Fibroblast of skin of abdomen (primary cell): ENCODE data around the gene TRMT5. TPM values are rescaled to one million over a fixed set of nuclear protein-coding genes. Genes with fewer than 3 reads are reported as not detected.

Source experiments
- DNase-seq: peaks from one replicate; pipeline ENCODE4 v3.0.0-alpha.2; 2013
- polyA plus RNA-seq, 2 experiments: library from polyadenylated mRNA; unstranded; fragments of 120-200 nt; gene quantifications; one replicate each; pipeline ENCODE4 v1.2.1, GENCODE V29; 2013; ENCODE audit not compliant: insufficient read length in 2 of 2

Gene TRMT5, protein sequence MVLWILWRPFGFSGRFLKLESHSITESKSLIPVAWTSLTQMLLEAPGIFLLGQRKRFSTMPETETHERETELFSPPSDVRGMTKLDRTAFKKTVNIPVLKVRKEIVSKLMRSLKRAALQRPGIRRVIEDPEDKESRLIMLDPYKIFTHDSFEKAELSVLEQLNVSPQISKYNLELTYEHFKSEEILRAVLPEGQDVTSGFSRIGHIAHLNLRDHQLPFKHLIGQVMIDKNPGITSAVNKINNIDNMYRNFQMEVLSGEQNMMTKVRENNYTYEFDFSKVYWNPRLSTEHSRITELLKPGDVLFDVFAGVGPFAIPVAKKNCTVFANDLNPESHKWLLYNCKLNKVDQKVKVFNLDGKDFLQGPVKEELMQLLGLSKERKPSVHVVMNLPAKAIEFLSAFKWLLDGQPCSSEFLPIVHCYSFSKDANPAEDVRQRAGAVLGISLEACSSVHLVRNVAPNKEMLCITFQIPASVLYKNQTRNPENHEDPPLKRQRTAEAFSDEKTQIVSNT
- polyA plus RNA-seq (2013, experiment 1 of 2; ENCODE audit: insufficient read length), result 14.2 TPM
- polyA plus RNA-seq (2013, experiment 2 of 2; ENCODE audit: insufficient read length), result 11.8 TPM

DNA sequence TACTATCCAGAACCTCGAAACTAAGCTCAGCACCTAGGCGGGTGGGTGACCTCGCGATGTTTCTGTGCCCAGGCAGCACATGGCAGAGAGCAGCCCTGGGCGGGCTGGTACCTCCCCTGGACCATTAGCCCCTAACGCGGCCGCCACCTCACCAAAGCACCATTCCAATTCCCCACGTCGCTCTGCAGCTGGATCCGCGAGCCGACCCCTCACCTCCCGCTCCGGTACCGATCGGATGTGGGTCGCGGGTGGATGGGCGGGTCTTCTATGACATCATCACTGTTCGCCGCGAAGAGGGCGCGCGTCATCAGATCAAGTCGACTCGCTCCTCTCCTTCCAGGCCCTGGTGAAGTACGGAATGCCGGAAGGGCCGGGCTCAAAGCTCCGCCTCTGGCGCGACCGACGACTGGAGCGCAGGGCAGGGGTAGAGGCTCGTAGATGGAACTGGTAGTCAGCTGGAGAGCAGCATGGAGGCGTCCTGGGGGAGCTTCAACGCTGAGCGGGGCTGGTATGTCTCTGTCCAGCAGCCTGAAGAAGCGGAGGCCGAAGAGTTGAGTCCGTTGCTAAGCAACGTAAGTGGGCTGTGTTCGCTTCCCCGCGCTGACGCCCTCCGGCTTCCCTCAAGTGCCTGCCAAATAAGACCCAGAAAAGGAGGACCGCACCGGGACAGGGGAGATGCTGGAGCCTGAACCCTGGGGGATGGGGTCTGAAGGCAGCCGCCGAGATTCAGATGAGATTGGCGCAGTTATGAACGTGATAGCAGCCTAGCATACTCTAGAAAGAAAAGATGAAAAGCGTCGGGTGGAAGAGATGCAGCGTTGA lies at the start of gene TRMT5, which contains the start of gene SLC38A6:
Gene TRMT5 (minus strand): TSS at position 269 of the 822 bp plus-strand sequence. CDS start 106 bp downstream, at position 163.
Gene SLC38A6 (plus strand): TSS at position 435 of the 822 bp plus-strand sequence. CDS start 33 bp downstream, at position 468.
- DNase-seq, result peak; percentile 97

GRCh38 chr14:61026526-61026925 lies 45.6 kb upstream of the TRMT5 start:
- DNase-seq, result no peak

DNA sequence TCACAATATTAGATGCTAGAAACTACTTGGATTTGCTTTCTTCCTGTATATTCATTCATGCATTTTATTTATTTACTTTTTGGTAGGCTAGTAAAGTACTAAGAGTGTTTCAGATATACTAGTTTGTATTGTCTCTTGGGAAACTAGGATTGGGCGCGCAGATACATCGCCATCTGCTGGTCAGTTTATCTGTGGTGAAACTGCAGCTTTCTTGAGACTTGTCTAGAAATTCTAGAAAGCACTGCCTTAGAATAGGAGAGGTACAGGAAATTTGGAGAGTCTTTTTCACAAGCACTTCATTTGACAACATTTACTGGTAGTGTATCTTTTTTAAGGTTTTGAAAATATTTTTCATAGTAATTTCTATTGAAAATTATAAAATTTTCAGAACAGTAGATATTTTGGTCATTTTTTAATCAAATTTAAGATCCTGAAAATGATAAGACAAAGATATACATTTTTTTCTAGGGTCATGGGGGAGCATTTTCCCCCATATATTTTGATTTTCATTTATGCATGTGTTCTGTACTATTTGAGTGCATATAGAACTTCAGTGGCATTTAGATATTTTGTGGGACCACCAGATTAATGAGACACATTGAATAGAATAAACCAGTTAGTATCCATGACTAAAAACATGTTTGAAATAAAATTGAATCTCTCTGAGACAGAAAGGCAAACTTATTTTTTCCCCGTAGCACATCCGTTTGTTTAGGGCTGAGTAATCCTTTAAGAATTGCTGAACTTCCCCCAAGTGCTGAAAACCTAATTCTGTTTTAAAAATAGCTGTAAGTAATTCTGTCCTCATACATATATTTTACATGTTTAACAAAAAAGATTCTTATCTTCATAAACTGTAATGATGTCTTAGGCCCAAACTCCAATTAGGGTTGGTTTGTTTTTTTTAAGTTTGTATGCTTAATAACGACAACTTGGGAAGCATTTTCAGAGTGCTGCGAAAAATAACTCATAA lies 44.7 kb upstream of the TRMT5 start:
- peak; percentile 70 for DNase-seq

GRCh38 chr14:61019537-61019936 lies 38.7 kb upstream of the TRMT5 start:
- DNase-seq, result no peak

- peak; percentile 17 for DNase-seq
Measured at GRCh38 chr14:61003571-61003970, 22.7 kb upstream of the TRMT5 start.

GRCh38 chr14:60999536-60999935 lies 18.7 kb upstream of the TRMT5 start:
- DNase-seq, result no peak

GRCh38 chr14:60998617-60999016 lies 17.7 kb upstream of the TRMT5 start:
- DNase-seq, result no peak

DNA sequence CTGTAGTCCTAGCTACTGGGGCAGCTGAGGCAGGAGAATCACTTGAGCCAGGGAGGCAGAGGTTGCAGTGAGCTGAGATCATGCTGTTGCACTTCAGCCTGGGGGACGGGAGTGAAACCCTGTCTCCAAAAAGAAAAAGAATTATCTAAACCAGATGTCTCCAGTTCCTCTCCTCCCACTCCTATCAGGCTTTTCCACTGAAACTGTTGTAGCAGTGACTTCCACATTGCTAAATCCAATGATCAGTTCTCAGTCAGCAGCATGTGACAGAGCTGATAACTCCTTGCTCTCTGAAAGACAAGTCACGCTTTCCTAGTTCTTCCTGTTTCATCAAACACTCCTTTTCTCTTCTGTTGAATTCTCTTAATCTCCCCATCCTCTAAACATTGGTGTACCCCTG lies 8.7 kb upstream of the TRMT5 start:
- peak; percentile 27 for DNase-seq

DNA sequence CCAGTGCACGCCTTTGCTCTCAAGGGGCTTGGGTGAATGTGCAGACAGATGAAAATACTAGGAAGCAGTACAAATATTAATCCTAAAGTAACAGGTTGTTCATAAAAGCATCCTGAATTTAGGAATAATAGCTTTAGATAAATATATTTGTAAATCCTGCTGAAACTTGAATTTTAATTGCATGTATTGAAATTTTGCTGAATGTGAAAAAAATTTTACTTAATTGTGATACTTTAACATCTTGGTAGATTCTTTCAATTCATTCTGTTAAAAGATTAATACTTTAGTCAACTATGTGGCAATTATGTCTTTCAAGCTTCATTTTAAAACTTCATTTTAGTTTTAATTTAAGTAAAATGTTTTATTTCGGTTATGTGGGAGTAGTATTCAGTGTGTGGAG lies 5.6 kb upstream of the TRMT5 start:
- no peak for DNase-seq

GRCh38 chr14:60984196-60984595 lies 3.3 kb upstream of the TRMT5 start:
- no peak for DNase-seq

GRCh38 chr14:60981633-60982455 lies 965 bp upstream of the TRMT5 start:
- DNase-seq, result peak; percentile 80

- no peak for DNase-seq
Measured at GRCh38 chr14:60977847-60978246, 3.0 kb downstream of the TRMT5 start.

GRCh38 chr14:60975551-60975950 lies 5.3 kb downstream of the TRMT5 start:
- DNase-seq, result no peak

DNA sequence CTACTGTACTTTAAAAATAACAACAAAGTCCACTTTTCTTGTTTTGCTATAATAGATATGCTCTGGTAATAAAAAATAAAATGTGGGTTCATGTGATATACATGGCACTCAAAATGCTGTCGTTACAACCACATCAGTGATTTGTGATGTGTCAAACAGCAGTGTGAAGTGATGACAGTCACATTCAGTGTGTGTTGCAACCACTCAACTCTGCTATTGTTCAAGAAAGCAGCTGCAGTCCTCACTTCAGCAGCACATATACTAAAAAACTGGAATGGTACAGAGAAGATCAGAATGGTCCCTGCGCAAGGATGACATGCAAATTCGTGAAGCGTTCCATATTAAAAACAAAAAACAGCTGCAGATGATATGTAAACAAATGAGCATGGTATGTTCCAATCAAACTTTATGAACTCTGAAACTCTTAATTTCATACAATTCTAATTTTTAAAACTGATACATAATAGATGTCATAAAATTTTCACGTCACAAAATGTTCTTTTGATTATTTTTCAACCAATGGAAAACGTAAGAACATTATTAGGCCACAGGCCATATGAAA lies 6.7 kb downstream of the TRMT5 start:
- no peak for DNase-seq

DNA sequence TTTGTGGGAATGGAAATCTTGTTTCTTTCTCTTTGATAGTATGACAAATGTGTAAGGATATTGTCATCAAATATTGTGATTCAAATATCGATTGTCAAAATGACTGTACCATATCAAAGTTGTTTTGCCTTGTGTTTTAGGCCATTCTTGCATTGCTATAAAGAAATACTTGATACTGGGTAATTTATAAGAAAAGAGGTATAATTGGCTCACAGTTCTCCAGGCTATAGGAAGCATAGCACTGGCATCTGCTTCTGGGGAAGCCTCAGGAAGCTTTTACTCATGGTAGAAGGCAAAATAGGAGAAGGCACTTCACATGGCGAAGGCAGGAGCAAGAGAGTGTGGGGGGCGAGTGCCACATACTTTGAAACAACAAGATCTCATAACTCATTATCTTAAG lies 7.8 kb downstream of the TRMT5 start:
- DNase-seq, result no peak

DNA sequence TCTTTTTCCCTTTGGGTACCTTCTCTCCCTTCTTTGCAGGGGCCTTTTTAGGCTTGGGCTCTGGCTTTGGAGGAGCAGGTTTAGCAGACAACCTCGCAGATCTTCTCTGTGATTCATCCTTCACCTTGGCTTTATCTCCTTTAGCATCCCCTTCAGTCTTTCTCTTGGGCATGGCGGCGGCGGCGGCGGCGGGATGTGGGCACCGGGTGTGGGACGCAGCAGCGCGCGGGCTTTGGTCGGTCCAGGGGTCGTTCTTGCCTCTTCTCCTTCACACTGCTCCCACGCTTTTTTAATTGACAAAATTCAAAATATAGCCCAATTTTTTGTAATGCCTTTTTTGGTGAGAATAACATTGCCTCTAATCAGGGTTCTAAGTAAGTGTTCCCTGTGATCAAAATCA lies 8.6 kb downstream of the TRMT5 start:
- no peak for DNase-seq

- no peak for DNase-seq
Measured at GRCh38 chr14:60971271-60971670, 9.6 kb downstream of the TRMT5 start.

DNA sequence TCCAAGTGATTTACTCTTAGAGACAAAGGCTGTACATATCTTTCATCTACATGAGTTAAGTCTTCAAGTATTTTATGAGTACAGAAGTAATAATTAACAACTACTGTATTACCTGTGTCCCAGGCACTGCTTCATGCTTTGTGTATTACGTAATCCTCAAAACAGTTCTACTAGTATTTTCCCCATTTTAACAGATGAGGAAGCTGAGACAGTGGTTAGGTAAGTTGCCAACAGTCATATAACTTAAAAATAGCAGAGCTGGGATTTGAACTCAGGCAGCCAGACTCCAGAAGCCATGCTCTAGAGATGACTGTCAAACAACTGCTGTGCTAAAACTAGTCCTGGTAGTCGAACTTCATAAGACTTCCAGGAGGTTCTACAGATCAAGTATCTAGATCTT lies 10.7 kb downstream of the TRMT5 start:
- no peak for DNase-seq

DNA sequence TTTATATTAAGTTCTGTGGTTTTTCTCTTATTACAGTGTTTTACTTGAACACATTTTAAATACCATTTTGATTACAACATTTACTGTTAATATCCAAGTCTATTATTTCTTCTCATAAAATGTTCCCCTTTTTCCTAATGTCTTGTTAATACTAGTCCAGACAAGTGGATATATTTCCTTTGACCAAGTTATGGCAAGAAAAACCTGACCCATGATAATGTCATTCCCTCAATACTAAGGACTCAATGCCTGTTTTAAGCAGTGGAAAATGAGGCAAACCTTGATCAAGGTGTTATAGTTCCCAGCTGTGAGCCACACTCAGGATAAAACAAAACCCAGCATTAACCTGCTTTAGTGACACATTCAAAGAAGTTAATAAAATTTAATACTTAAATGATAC lies 12.2 kb downstream of the TRMT5 start:
- DNase-seq, result no peak

DNA sequence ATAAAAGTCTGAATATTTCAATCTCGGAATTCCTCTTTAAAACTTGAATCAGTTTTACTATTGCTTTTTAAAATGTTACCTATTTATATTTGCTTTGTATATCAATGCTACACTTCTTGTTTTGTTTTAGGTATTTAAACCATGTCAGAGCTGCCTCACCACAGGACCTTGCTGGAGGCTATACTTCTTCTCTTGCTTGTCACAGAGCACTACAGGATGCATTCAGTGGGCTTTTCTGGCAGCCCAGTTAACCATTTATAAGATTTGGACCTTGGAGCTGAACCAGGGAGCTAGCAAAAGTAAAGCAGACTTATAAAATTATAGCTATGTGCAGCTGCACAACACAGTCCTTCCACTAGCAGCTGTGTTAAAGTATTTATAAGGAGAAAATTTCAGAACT lies 12.8 kb downstream of the TRMT5 start:
- DNase-seq, result no peak

- peak; percentile 79 for DNase-seq
Measured at GRCh38 chr14:60965402-60965801, 15.5 kb downstream of the TRMT5 start.
